Endometrial microvascular endothelial cells (primary cell): Measurements from ENCODE around the gene TOX2. TPM values are rescaled to one million over a fixed set of nuclear protein-coding genes. Genes with fewer than 3 reads are reported as not detected.

ENCODE experiments used
- in situ Hi-C: cut with HindIII; loops from 2 replicates; pipeline ENCODE4 v1.10.0; 2017; ENCODE audit warnings: low sequenced_read_pairs, low pct_unique_long_range_greater_than_20kb; ENCODE audit errors: inconsistent ontology term
- total RNA-seq: library from RNA; depleted of rRNA; stranded (reverse); fragments of >200 nt; gene quantifications from one replicate; pipeline ENCODE4 v1.2.3, GENCODE V29; 2015; ENCODE audit errors: inconsistent ontology term

Gene TOX2
- total RNA-seq, 1 donor from 2014 or later = 18.7 TPM

- in situ Hi-C loops = no loop called here
Observed at GRCh38 chr20:44006578-44006977, 91.9 kb downstream of the TOX2 start.

DNA sequence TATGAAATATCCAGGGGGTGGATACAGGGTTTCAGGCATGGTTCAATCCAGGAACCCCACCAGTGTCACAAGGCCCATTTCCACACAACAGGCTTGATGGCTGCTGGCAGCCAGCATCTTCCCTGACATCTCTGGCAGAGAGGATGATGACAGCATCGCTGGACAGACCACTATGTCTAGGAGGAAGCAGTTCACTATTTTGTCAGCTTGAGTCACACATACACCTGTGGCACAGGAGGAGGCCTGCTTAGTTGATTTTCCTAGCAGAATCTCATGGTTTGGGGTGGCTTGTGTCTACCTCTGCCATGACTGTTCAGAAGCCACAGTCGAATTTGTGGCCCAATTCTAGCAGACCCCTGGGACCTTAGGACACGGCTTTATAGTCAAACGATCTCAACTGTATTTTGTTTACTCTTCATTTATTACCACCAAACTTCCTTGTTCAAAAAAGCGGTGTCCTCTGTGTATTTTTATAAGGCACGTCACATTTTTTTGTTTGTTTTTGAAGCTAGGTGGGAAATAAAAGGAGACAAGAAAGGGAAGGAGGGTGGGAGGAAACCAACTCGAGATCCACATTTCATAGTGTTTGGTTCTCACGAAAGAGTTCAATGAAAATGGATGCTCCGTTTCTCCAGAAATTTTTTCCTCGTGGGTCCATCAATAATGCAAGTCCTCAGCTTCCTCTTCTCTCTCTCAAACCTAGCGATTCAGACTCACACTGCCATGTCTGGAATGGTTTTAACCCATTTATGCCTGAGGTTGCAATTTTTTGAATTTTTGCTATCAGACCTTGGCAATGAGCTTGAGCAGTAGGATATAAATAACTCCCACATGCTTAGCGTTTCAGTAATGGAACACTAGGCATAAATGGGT, 94.4 kb downstream of the TOX2 start:
- in situ Hi-C loops = no loop called here

- in situ Hi-C loops = no loop called here
Observed at GRCh38 chr20:44009679-44009992, 95.0 kb downstream of the TOX2 start.

- in situ Hi-C loops = no loop called here
Observed at GRCh38 chr20:44010162-44010704, 95.6 kb downstream of the TOX2 start.

DNA sequence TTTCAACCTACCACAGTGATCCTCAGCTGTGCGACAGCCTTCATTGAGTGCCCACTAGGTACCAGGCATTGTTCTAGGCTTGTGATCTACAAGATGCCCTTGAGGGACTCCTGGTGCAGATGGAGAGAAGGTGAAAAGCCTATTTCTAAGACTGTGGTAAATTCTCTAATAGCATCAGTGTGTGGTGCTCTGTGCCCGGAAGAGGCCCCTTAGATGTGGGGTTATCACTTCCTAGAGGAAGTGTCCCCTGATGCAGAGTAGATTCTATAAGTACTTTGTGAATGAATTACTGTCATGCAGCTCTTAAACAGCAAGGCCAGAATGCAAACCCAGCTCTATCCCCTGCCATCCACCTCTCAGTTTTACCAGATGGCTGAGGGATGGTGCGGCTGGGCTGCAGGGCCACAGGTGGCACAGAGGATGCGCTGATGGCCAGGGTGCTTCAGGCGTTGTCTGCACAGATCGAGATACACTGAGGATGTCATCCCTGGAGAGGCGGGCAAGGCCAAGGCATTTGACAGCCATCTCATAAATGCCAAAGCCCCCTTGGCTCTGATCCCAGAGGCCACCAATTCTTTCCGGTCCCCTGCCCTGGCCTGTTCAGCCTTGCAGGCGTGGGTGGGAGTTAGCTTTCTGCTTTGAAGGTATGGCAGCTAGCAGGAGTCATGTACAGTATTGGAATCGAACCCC, 96.7 kb downstream of the TOX2 start:
- in situ Hi-C loops = no loop called here

DNA sequence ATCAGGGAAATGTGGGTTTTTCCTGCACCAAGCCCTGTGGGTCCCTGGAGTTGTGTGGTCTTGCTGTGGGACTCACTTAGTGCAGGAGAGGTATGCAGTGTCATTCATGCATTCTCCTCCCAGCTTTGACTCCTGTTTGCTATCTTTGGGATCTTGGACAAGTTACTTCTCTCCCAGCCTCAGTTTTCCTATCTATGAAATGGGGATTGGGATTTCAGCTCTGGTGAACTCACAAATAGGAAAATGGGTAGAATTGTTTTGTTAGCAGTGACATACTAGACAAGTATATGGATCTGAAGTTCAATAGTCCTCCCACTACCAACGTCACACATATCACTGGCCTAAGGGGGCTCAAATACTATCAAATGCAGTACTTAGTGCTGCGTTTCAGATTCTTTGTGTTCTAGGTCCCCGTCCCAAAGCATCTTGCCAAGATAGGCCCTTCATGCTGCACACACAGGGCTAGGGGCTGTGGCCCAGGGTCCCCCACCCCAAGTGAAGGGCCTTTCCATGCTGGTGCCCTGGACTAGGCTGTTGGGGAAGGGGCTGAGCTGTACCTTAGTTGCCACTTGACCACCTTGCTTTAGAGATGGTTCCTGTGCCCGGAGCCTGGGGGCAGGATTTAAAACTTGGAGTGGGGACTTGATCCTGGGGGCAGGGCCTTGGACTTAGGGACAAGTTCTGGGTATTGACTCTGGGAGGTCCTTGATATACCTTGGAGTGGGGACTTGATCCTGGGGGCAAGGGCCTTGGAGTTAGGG, 98.0 kb downstream of the TOX2 start:
- in situ Hi-C loops = no loop called here

GRCh38 chr20:44014807-44015732, 100.4 kb downstream of the TOX2 start:
- in situ Hi-C loops = no loop called here

DNA sequence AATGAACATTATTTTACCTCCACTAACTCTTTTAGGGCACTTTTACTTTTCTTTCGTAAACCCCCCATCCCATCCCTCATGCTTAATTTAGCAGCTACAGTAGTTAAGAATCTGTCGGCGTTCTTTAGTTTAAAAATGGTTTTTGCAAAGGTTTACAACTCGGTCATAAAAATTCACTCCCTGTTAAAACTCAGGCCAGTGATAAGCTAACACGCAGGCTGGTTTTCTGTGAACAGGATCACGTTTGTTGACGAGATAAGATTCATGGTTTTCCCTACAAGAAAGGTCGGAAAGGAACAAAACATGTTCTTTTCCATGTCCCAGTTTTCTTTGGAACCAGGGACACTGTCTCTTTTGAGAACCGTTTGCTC, 101.1 kb downstream of the TOX2 start:
- in situ Hi-C loops = no loop called here

GRCh38 chr20:44016525-44016924, 101.9 kb downstream of the TOX2 start:
- in situ Hi-C loops = no loop called here

GRCh38 chr20:44017211-44017610, 102.6 kb downstream of the TOX2 start:
- in situ Hi-C loops = no loop called here

DNA sequence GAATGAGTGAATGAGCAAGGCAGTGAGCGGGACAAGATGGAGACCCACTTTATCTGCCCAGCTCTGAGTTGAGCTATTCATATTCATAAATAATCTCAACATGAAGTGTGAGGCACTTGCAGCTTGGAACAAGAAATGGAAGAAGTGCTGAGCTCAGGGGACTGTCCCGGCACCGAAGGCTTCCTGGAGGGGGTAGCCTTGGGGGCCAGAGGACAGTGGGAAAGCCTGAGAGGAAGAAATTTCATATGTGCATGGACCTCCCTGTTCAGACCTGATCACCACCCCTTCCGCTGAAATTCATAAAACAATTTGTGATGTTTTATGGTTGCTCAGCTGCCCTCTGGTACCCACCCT, 103.2 kb downstream of the TOX2 start:
- in situ Hi-C loops = no loop called here

- in situ Hi-C loops = no loop called here
Observed at GRCh38 chr20:44018259-44018941, 103.7 kb downstream of the TOX2 start.

DNA sequence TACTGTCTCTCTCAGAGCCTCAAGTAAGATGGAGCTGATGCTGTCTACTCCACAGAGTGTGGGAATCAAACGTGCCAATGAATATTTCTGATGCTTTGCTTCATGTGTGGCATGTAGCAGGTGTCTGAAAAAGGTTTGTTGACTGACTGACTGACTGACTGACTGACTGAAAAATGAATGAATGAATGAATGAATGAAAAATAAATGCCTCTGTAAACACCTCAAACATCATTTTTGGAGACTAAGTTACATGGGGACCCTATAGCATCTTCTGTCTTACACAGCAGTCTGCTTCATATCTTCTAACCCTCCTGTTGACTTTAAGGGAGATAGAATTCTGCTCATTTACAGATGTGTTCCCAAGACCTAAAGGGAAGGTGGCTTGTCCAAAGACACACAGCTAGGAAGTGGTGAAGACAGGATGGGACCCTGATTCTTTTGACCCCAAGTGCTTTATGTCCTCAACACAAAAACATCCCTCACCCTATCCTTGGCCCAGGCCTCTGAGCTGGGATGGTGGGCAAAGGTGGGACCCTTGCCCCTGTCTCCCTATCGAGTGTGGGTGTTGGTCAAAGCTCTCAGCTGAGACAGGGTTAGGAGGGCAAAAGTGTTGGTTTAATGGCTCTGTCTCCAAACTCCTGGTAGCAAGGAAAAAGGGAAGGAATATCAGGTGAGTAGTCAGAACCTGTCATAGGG, 104.4 kb downstream of the TOX2 start:
- in situ Hi-C loops = no loop called here

DNA sequence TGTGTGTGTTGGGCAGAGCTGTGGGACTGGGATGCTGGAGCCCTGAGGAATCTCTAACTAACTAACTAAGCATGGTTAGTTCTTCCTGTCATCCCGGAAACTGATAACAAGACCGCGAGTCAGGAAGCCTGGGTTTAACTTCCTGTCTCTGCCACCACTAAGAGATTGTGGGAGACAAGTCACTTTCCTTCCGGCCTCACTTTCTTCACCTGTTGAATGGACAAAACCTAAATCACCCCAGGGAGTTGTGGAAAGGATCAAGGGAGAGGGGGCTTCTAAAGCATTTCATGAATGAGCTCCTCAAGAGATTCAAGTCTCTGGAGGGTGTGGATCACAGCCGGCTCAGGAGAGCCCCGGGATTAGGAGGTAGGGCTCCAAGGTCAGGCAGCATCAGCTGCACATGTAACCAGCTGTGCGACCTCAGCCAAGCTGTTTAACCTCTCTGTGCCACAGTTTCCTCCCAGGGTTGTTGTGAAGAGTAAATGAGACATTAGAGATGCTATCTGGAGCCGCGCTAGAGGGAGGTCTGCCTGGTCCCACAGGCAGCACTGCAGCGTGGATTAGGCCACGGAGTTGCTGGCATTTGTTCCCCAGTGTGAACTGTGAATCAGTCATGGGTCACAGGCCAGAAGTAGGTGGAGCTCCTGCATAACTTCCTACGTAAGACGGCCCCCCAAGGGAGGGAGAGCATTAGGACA, 105.1 kb downstream of the TOX2 start:
- in situ Hi-C loops = no loop called here

DNA sequence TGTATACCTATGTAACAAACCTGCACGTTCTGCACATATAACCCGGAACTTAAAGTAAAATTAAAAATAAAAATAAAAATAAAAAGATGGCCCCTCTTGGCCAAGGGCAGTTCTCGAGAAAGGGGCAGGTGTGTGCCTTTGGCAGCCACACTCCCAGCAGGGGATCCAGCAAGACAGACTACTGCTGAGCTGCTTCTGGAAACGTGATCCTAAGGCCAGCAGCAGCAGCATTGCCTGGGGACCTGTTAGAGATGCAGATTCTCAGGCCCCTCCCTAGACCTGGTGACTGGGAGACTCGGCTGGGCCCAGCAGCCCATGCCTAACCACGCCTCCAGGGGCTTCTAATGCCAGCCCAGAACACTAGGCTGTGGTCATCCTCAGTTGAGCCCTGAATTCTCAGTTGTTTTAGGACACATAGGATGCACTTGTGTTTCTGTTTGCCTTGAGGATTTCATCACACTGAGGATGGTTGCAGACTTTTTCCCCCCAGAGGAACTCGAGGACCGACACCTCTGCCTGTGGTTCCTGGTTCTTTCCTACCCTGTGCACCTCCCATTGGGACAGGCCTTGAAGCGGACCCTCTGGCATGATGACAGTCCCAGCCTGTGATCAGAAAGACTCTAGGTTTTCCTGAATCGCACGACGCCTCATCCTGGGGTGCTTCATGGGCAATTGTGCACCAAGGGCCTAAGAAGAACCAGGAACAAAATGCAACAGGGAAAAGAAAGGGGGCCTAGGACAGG, 105.9 kb downstream of the TOX2 start:
- in situ Hi-C loops = no loop called here

DNA sequence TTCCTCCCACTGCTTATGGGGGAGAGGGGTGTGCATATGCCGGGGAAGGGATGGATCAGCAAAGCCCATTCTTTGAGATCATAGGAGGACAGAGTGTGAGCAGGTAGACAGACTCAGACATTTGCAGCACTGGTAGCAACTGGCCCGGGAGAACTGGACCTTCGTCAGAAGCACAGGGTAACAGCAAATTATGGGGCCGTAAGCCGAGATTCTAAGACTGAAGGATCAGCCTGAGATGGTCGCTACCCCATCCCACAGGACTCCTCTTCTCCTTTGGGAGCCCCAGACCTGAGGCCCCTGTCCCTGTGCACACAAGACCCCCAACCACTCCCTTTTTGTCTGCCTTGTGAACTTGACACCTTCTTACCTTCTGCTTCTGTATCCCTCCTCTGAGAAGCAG, 106.5 kb downstream of the TOX2 start:
- in situ Hi-C loops = no loop called here
